Ishikawa (cell line): ENCODE measurements around the gene SLIT3.

Source experiments
- CEBPB ChIP-seq: IDR thresholded peaks from 2 replicates; pipeline ENCODE4 v1.6.1; 2012
- CREB1 ChIP-seq: IDR thresholded peaks from 2 replicates; pipeline ENCODE4 v1.6.1; 2012; ENCODE audit warnings: low read depth
- EGR1 ChIP-seq: IDR thresholded peaks from 2 replicates; pipeline ENCODE4 v1.6.1; 2012
- EP300 ChIP-seq: IDR thresholded peaks from 2 replicates; pipeline ENCODE4 v1.6.1; 2012; ENCODE audit warnings: borderline replicate concordance
- RAD21 ChIP-seq: IDR thresholded peaks from 2 replicates; pipeline ENCODE4 v1.6.1; 2012; ENCODE audit warnings: low read depth
- REST ChIP-seq: IDR thresholded peaks from 2 replicates; pipeline ENCODE4 v1.6.1; 2012; ENCODE audit warnings: low read depth, mild to moderate bottlenecking
- TAF1 ChIP-seq: IDR thresholded peaks from 2 replicates; pipeline ENCODE4 v1.6.1; 2012; ENCODE audit warnings: low read depth, mild to moderate bottlenecking
- TEAD4 ChIP-seq: IDR thresholded peaks from 2 replicates; pipeline ENCODE4 v1.6.1; 2012
- USF1 ChIP-seq: IDR thresholded peaks from 2 replicates; pipeline ENCODE4 v1.6.1; 2012
- YY1 ChIP-seq: IDR thresholded peaks from 2 replicates; pipeline ENCODE4 v1.6.1; 2012; ENCODE audit warnings: low read depth
- ZBTB7A ChIP-seq: IDR thresholded peaks from 2 replicates; pipeline ENCODE4 v1.6.1; 2012; ENCODE audit warnings: low read depth

- no peak for TF ChIP-seq CEBPB
- no peak for TF ChIP-seq EP300
- TF ChIP-seq CREB1, result no peak
- no peak for TF ChIP-seq RAD21
- no peak for TF ChIP-seq ZBTB7A
- TF ChIP-seq USF1, result no peak
- TF ChIP-seq YY1, result no peak
- TF ChIP-seq REST, result no peak
- no peak for TF ChIP-seq EGR1
- TF ChIP-seq TAF1, result no peak
- no peak for TF ChIP-seq TEAD4
These were observed 548.3 kb downstream of the SLIT3 start for GRCh38 chr5:168752416-168753190.
